ENCODE data around the gene DENND4C.
"Not testable (repeated sequence)": the region's sequence is repeated elsewhere in the genome, so short reads cannot be mapped to it uniquely, and the experiment has no call there.

Gene DENND4C

DNA sequence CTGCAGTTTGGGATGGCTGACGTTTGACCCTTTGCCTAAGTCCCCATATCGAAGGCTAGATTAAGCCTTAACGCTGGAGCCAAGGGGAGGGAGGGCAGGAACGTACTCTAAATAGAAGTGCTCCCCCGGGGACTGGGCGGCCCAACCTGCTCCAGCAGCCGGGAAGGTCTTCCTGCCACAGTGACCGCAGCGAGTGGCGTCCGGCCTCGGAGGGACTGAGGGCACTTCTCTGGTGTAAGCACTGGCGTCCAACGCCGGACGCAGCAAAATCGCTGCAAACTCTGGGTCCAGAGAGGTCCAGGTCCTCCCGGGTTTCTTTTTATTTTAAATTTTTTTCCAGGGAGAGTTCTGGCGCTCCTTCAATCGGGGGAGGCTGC is 177.8 kb downstream of the DENND4C start:
- Mint-ChIP-seq H3K27me3 (ENCODE audit: low read depth) (peaks cover 2% of the 10 kb centered on the region), H3K36me3 (ENCODE audit: low read depth) (no peaks in the 10 kb centered on the region), H3K27ac (no peak overlapping the region), H3K4me3 (peak overlapping the region; percentile 73), H3K4me1 (ENCODE audit: low read depth) (peaks cover 13% of the 10 kb centered on the region), H3K9me3 (peaks cover 5% of the 10 kb centered on the region)
- no peak for DNase-seq (ENCODE audit: low spot score)

DNA sequence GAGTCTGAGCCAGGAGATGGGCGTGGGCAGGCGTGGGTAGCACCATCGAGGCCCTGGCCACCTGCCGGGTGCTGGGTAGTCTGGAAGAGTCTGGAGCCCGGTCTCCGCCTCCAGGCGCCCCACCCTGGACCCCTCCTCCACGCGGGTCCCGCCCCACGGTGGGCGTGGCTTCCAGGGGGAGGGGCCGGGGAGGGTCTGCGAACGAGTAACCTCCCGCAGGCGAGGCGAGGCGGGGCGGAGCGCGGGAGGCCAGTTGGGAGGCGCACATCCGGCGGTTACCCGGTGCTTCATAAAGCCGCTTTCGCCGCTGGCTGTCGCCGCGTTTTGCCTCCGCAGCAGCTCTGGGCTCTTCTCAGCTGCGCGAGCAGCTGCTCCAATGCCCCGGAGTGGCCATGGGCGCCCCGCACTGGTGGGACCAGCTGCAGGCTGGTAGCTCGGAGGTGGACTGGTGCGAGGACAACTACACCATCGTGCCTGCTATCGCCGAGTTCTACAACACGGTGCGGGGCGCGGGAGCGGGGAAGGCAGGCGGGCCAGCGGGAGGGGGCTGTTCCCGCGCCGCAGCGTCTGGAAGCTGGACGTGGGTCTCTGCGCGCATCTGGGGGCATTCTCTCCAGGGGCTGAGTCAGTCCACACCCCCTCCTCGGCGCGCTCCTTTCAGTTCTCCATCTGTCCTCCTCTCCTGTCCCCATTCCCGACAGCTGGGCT is 178.4 kb downstream of the DENND4C start, which contains the start of gene ACER2:
Gene ACER2 (plus strand): TSS at position 317 of the 708 bp plus-strand sequence. CDS start 76 bp downstream, at position 393.
- Mint-ChIP-seq H3K4me1 (ENCODE audit: low read depth) (peaks cover 13% of the 10 kb centered on the region), H3K27ac (peak within 1 kb of the TSS; percentile 80), H3K4me3 (peak within 1 kb of the TSS; percentile 97), H3K27me3 (ENCODE audit: low read depth) (peaks cover 2% of the 10 kb centered on the region), H3K9me3 (peaks cover 1% of the 10 kb centered on the region), H3K36me3 (ENCODE audit: low read depth) (no peaks in the 10 kb centered on the region)
- peak; percentile 94 for DNase-seq (ENCODE audit: low spot score)

DNA sequence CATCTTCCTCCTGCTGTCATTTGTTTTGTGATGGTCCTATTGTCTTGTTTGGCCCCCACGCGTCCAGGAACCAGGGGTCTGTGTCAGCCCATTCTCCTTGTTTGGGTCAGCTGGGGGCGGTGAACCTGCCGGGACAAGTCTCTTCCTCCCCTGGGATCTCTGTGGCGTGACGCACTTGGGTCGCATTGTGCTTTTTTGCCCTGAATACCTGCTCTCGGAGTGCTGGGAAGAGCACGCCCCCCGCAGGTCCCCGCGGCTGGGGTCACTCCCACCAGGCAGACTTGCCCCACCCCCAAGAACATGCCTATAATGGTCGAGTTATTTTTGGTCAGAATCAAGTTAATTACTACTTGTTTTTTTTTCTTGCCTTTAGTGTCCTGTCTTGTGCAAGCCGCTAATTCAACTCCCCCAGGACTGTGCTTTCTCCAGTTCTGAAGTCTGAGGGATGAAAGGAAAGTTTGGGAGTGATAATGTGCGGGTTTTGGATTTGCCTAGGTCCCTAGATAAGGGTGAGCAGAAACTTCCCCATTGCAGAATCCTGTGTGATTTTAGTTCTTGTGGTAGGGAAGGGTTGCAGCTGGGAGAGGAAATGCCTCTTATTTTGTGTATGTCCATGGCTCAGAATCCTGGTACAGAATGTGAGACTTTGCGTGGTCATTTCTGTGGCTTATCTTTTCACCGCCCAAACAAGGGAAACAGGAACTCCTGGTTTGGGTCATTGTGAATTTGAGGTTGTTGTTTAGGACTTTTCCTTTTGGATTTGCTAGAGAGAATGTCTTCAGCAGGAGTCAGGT is 179.1 kb downstream of the DENND4C start:
- Mint-ChIP-seq H3K27ac (peak overlapping the region; percentile 80), H3K4me3 (peak overlapping the region; percentile 97), H3K36me3 (ENCODE audit: low read depth) (no peaks in the 10 kb centered on the region), H3K4me1 (ENCODE audit: low read depth) (peaks cover 13% of the 10 kb centered on the region), H3K9me3 (no peaks in the 10 kb centered on the region), H3K27me3 (ENCODE audit: low read depth) (peaks cover 2% of the 10 kb centered on the region)
- DNase-seq (ENCODE audit: low spot score), result peak; percentile 4

DNA sequence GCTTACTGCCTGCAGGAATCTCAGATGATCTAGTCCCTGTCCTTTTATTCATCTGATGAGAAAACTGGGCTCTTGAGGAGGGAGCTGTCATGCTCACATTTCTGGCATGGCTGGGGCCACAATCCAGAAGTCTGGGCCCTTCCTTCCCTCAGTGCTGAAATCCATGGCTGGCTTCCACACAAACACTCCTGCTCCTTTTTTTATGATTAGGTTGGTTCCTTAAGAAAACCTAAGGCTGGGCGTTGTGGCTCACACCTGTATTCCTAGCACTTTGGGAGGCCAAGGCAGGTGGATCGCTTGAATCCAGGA is 179.7 kb downstream of the DENND4C start:
- Mint-ChIP-seq H3K9me3 (no peaks in the 10 kb centered on the region), H3K4me1 (ENCODE audit: low read depth) (peaks cover 13% of the 10 kb centered on the region), H3K4me3 (peak overlapping the region; percentile 97), H3K27me3 (ENCODE audit: low read depth) (peaks cover 2% of the 10 kb centered on the region), H3K36me3 (ENCODE audit: low read depth) (no peaks in the 10 kb centered on the region), H3K27ac (no peak overlapping the region)
- DNase-seq (ENCODE audit: low spot score), result no peak

DNA sequence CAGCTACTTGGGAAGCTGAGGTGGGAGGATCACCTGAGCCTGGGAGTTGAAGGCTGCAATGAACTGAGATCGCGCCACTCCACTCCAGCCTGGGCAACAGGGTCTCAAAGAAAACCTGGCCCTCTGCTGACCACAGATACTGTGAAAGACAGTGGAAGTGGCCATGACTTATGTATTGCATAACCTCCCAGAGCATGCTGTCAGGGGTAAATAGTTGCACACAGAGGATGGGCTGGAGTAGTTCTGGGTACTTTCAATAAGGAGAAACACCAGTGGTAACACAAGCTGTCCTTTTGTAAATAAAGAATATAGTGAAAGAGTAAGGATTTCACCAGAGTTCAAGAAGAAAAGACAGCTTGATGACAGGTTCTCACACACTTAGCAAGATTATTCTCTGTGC is 180.1 kb downstream of the DENND4C start:
- Mint-ChIP-seq H3K9me3 (no peaks in the 10 kb centered on the region), H3K27ac (no peak overlapping the region), H3K27me3 (ENCODE audit: low read depth) (peaks cover 2% of the 10 kb centered on the region), H3K36me3 (ENCODE audit: low read depth) (no peaks in the 10 kb centered on the region), H3K4me3 (no peak overlapping the region), H3K4me1 (ENCODE audit: low read depth) (peaks cover 13% of the 10 kb centered on the region)
- DNase-seq (ENCODE audit: low spot score), result no peak

DNA sequence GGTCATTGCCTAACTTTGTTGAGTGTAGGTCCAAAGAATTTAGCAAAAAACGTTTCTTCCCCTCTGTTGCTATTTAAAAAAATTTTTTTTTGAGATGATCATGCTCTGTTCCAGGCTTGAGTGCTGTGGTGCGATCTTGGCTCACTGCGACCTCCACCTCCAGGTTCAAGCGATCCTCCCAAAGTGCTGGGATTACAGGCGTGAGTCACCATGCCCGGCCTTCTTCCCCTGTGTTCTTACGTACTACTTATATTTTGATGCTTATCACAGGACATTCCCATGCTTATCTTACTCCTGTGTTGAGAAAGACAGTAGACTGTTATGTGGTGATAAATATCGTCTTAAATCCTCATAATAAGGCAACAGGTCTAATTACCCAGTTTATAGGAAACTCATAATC is 180.8 kb downstream of the DENND4C start:
- H3K4me3 Mint-ChIP-seq, result no peak overlapping the region

DNA sequence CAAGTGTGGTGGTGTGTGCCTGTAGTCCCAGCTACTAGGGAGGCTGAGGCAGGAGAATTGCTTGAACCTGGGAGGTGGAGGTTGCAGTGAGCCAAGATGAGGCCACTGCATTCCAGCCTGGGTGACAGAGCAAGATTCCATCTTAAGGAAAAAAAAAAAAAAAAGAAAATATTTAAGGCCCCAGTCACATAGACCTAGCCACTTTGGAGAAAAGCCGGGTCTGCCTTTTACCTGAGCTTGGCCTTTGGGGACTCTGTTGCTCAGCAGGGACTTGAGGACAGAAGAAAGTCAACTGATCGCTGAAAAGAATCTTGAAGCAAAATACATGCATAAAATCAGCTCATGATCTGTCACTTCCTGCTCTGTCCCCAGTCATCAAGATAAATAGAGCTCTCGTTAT is 183.0 kb downstream of the DENND4C start:
- H3K36me3 Mint-ChIP-seq (ENCODE audit: low read depth); H3K27ac Mint-ChIP-seq; H3K27me3 Mint-ChIP-seq (ENCODE audit: low read depth); H3K9me3 Mint-ChIP-seq; DNase-seq (ENCODE audit: low spot score); H3K4me3 Mint-ChIP-seq; H3K4me1 Mint-ChIP-seq (ENCODE audit: low read depth): not testable (repeated sequence)

More for the DNA sequence above, 180.8 kb downstream of the DENND4C start:
- H3K4me1 Mint-ChIP-seq (ENCODE audit: low read depth), result peaks cover 13% of the 10 kb centered on the region
- DNase-seq (ENCODE audit: low spot score), result no peak
- H3K36me3 Mint-ChIP-seq (ENCODE audit: low read depth), result no peaks in the 10 kb centered on the region
- no peak overlapping the region for H3K27ac Mint-ChIP-seq
- H3K9me3 Mint-ChIP-seq, result no peaks in the 10 kb centered on the region
- H3K27me3 Mint-ChIP-seq (ENCODE audit: low read depth), result peaks cover 2% of the 10 kb centered on the region

DNA sequence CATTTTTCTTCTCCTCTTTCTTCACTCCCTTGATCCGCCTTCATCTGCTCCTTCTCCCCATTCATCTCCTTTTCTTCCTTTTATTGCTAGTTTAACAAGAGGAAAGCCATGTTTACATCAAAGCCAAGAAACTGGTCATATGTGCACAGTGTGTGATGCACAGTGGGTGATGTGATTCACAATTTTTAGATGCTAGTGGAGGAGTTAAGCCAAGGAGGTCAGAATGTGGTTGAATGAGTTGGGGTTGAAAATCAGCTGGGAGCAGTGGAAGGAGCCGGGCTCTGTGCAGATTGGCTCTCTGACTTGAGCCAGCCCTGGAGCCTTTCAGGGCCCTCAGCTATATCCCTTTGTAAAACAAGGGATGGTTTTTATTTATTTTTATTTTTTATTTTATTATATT is 185.7 kb downstream of the DENND4C start:
- Mint-ChIP-seq H3K9me3 (no peaks in the 10 kb centered on the region), H3K27ac (no peak overlapping the region), H3K27me3 (ENCODE audit: low read depth) (no peaks in the 10 kb centered on the region), H3K4me1 (ENCODE audit: low read depth) (no peaks in the 10 kb centered on the region), H3K36me3 (ENCODE audit: low read depth) (peaks cover 5% of the 10 kb centered on the region), H3K4me3 (no peak overlapping the region)
- no peak for DNase-seq (ENCODE audit: low spot score)

DNA sequence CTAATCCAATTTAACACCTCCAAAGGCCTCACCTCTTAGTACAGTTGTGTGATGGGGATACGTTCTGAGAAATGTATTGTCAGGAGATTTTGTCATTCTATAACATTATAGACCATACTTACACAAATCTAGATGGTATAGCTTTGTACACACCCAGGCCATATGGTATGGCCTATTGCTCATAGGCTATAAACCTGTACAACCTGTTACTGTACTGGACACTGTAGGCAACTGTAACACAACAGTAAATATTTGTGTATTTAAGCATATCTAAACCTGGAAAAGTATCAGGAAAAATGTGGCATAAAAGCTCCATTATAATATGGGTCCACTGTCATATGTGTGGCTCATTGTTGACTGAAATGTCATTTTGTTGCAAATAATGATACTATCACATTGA is 190.4 kb downstream of the DENND4C start:
- H3K4me3 Mint-ChIP-seq, result no peak overlapping the region
- H3K36me3 Mint-ChIP-seq (ENCODE audit: low read depth), result peaks cover 5% of the 10 kb centered on the region
- no peak for DNase-seq (ENCODE audit: low spot score)
- H3K27me3 Mint-ChIP-seq (ENCODE audit: low read depth), result no peaks in the 10 kb centered on the region
- H3K4me1 Mint-ChIP-seq (ENCODE audit: low read depth), result no peaks in the 10 kb centered on the region
- H3K9me3 Mint-ChIP-seq, result no peaks in the 10 kb centered on the region
- no peak overlapping the region for H3K27ac Mint-ChIP-seq
